Body of pancreas (tissue), 4 donors: ENCODE data around the gene CDA.

ENCODE experiments used
- CTCF ChIP-seq, 7 experiments: fragments of 450-650 bp in 4 of 7; fragments of 200-600 bp in 3 of 7; sonication (generic) in 3 of 7; IDR thresholded peaks; one replicate each; pipeline ENCODE4 v1.5.1; 2016 to 2019; ENCODE audit warnings: antibody characterized with exemption in 7 of 7
- POLR2A ChIP-seq, 3 donors: fragments of 450-650 bp; IDR thresholded peaks; one replicate each; pipeline ENCODE4 v1.6.1; 2016; ENCODE audit warnings: antibody characterized with exemption in 3 of 3, mild to moderate bottlenecking in 2 of 3

GRCh38 chr1:20588634-20589225, at the start of gene CDA:
- TF ChIP-seq CTCF (IDR thresholded peaks at IDR 0.05) (no peak), POLR2A (IDR thresholded peaks at IDR 0.05) (no peak)
